Stimulated activated CD8-positive, alpha-beta memory T cell treated with anti-CD3 and anti-CD28 coated beads, Interleukin-7, amount 100 ng/mL, for 1 hour (primary cell): ENCODE measurements around the gene FOXP2.
"Not testable (repeated sequence)": the region's sequence is repeated elsewhere in the genome, so short reads cannot be mapped to it uniquely, and the experiment has no call there.

ENCODE experiments used
- DNase-seq, 2 donors: peaks; one replicate each; pipeline ENCODE4 v3.0.0-alpha.2; 2020; ENCODE audit warnings: low read depth in 2 of 2

The FOXP2 gene

DNA sequence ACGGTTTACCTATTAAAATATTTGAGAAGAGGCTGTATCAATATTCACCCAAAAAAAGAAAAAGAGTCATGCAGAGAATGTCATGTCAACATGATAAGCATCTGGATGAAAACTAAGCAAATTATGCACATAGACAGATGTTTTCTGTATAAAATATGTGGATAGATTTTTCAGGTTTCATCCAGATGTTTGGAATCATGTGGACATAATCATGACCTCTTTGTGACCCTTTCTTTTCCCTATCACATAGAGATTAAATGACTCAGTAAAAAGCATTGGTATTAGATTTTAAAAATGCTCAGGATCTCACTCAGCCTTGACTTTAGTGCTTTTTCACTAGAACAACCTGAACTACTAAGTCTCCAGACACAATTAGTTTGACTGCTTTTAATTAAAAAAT, 90.0 kb downstream of the FOXP2 start:
- DNase-seq, result no peak

DNA sequence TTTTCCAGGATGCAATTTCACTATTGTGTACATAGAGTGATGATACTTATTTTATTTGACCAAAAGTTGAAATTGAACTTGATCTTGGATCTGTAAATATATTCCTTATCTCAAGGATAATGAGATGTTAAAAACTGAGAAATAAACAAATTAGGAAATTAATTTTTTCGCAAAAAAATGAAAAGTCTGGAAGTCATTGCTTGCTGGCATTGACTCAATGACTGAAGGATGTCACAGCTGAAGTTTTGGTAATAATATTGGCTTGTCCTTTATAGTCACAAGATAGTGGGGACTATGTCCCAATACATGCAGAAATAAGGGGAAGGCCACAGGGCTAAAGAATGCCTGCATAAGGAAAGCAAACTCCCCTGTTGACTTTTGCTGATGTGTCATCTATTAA, 92.8 kb downstream of the FOXP2 start:
- no peak for DNase-seq

GRCh38 chr7:114508086-114508485, 93.5 kb downstream of the FOXP2 start:
- no peak for DNase-seq

- not testable (repeated sequence) for DNase-seq
Observed at GRCh38 chr7:114510824-114511223, 96.2 kb downstream of the FOXP2 start.

DNA sequence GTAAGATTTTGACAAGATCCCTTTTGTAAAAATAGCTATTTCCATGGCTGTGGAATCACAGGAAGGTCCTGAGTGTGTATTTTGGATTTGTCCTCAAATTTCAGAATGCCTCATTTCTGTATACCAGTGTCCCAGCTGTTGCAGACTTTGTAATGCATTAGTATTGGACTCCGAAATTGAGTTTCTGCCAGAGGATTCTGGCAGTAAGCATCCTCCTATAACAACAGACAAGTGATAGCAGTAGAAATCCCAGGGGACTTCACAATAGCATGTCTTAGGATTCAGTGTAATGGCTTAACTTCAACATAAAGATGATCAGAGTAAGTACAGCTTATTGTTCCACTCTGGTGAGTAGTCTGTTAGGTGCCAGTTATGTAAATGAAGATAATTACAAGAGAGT, 104.6 kb downstream of the FOXP2 start:
- DNase-seq, result no peak

DNA sequence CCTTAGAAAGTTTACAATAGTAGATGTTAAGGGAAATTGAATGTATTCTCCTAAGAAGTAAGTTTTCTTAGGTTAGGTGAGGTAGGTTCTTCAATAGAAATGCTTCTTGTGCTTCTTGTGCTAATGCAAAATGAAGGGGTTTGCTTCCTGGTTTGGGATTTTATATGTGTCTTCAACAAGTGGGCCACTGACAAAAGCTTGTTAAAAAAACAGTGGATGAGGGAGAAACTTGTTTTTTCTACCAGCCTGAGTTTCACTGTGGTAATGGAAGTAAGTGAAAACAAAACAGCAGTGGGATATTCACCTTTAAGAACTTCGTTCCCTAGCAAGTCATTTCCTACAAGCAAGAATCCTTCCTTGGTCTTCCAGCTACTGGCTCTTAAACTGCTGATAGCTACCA, 107.5 kb downstream of the FOXP2 start:
- DNase-seq, result no peak

- DNase-seq, result no peak
Observed at GRCh38 chr7:114527589-114527988, 113.0 kb downstream of the FOXP2 start.

GRCh38 chr7:114530057-114530611, 115.5 kb downstream of the FOXP2 start:
- no peak for DNase-seq

- no peak for DNase-seq
Observed at GRCh38 chr7:114531326-114531725, 116.7 kb downstream of the FOXP2 start.

- no peak for DNase-seq
Observed at GRCh38 chr7:114533131-114533530, 118.5 kb downstream of the FOXP2 start.

DNA sequence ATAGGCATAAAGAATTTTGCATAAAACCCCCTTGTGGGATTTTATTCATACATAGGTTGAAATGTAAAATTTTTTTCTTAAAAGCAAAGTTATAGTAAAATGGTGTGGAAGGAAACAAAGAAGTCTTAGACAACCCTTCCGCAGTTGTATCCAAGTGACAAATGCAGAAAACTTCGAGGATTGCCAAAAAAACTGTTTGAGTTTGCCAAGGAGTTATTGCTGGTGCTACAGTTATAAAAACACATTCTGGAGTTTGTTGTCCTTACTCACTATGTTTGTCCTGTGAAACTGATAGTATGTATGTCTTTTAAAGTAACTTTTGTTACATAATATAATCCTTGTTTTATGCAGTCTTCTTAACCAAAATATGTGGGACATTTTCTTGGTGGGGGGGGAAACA, 120.3 kb downstream of the FOXP2 start:
- DNase-seq, result no peak

GRCh38 chr7:114539575-114539974, 125.0 kb downstream of the FOXP2 start:
- no peak for DNase-seq

DNA sequence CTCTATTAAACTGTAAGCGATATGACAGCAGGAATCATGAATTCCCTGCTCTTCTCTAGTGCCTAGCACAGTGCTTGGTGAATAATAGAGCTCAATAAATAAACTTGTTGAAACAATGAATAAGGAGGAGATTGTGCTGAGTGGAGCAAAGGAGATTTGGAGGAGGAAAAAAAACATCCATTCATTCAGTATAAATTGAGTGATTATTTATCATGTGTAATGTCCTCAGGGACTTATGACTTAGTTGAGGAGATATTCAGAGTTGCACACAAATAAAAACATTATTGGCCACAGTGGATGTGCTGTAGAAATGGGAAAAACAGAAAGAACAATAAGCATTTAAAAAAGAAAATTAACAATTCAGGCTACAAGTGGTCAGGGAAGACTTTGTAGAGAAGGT, 125.7 kb downstream of the FOXP2 start:
- DNase-seq, result no peak

DNA sequence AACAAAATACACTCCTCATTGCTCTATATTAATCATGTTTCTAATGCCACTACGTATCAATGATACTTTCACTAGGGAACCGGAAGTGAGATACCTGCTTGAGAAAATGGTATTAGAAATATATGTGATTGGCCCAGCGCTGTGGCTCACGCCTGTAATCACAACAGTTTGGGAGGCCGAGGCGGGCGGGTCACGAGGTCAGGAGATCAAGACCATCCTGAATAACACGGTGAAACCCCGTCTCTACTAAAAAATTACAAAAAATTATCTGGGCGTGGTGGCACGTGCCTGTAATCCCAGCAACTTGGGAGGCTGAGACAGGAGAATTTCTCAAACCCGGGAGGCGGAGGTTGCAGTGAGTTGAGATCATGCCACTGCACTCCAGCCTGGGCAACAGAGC, 132.7 kb downstream of the FOXP2 start:
- DNase-seq, result not testable (repeated sequence)

DNA sequence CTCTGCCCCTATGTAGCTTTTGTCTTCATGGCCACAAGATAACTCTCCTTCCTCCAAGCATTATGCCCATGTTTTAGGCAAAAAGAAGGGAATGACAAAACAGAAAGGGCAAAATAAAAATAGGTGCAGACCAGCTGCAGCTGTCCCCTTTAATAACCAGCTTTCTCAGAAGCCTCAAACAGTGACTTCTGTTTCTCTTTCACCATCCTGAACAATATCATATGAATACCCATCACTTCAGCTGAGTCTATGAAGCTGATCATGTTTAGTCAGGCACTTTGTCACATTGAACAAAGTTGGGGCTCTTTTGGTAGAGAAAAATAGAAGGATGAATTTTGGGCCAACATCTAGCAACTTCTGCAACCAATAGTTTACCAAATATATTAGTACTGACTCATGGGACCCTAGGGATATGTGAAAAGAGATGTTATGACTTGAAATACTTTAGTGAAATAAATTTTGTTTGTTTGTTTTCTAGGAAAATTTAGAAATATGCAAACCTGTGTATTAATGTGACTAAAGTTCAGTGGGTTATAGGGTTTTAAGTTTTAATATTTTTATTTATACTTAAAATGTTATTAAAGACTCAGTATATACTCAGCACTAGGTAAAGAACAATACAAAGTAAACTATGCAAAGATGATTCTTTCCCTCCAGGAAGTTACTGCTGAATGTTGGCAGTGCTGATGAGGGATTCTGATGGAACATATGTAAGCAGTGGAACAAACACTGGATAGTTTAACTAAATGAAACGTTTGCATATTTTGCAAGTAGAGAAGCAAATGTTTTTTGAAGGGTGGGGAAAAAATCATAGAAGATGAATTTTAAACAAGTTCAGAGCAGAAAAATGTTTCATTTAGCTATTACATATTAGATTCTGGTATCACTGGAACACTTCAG, 133.7 kb downstream of the FOXP2 start:
- DNase-seq, result no peak

- DNase-seq, result no peak
Observed at GRCh38 chr7:114554781-114555537, 140.3 kb downstream of the FOXP2 start.

GRCh38 chr7:114567416-114567815, 152.8 kb downstream of the FOXP2 start:
- DNase-seq, result no peak

GRCh38 chr7:114569220-114569619, 154.6 kb downstream of the FOXP2 start:
- DNase-seq, result no peak

- no peak for DNase-seq
Observed at GRCh38 chr7:114574384-114574783, 159.8 kb downstream of the FOXP2 start.

GRCh38 chr7:114575098-114575497, 160.5 kb downstream of the FOXP2 start:
- DNase-seq, result no peak

DNA sequence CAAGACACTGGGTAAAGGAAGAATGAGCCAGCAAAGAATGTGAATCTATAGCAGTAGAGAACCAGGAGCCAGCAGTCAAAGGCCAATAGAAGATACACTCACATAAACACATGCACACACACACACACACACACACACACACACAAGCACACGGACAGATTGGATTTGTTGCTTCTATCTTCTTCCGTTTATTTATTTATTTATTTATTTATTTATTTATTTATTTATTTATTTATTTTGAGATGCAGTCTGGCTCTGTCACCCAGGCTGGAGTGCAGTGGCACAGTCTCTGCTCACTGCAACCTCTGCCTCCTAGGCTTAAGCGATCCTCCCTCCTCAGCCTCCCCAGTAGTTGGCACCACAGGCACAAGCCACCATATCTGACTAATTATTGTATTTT, 166.3 kb downstream of the FOXP2 start:
- DNase-seq, result not testable (repeated sequence)

DNA sequence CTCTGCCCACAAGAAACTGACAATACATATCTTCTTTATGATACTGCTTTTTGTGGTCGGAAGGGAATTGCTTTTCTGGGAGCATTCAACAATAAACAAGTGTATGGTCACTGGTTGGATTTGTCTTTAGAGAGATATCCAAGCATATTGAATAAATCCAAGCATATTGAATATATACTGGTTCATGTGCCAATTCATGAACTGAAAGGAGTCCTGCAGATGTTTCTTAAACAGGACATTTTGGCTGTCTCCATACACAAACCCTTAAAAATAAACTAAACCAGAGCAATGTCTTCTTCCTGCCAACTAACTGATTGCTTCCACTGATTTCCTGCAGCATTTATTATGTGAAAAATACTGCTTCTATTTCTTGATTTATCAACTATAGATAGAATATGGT, 173.9 kb downstream of the FOXP2 start:
- no peak for DNase-seq

GRCh38 chr7:114589436-114589835, 174.8 kb downstream of the FOXP2 start:
- DNase-seq, result no peak
